ENCODE data around the gene FMNL2.

The FMNL2 gene

DNA sequence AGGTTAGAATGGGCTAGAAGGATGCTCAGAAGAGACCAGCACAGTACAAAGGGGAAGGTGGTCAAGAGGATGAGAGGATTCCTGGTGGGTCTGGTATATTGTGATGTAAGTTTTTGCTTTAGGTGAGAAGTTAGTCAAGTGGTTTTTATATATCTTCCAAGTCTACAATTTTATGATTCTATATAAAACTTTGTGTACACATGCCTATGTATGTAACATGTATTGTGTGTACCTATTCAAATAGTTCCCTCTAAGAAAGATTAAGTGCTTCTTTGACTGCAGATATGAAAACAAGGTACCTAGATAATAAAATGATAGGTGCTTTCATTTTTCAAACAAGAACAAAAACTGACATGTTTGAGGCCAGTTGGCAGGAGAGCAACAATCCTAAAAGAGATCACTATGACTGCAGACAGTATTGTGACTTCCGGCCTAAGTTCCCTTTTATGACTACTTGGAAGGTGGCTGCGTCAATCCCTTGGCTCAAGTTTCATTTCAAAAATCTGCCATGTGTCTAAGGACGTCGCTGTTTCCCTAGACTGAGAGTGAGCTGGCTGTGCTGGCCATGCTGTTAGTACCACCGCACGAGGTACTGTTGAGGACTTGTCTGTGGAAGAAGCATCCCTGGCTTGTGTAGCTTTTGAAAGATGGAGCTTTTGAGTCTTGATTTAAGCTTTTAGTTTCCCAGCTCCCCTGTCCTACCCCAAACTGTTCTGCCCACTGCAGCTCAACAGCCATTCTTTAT lies 259.2 kb downstream of the FMNL2 start:
- no peak for ATAC-seq
- TF ChIP-seq TCF4 (CRISPR knock-in tag; IDR thresholded peaks at IDR 0.05; ENCODE audit: borderline replicate concordance) (no peak), ZFP30 (CRISPR knock-in tag; IDR thresholded peaks at IDR 0.05) (no peak), ISL1 (CRISPR knock-in tag; IDR thresholded peaks at IDR 0.05) (no peak), ZNF70 (CRISPR knock-in tag; IDR thresholded peaks at IDR 0.05) (no peak), SNAI2 (CRISPR knock-in tag; IDR thresholded peaks at IDR 0.05) (no peak), BACH2 (CRISPR knock-in tag; IDR thresholded peaks at IDR 0.05; ENCODE audit: borderline replicate concordance) (no peak), OSR1 (CRISPR knock-in tag; IDR thresholded peaks at IDR 0.05) (no peak), TOX (CRISPR knock-in tag; IDR thresholded peaks at IDR 0.05; ENCODE audit: borderline replicate concordance) (no peak), ZNF8 (CRISPR knock-in tag; IDR thresholded peaks at IDR 0.05) (no peak), ARNTL (CRISPR knock-in tag; IDR thresholded peaks at IDR 0.05; ENCODE audit: borderline replicate concordance, low read depth) (no peak), ZFP3 (CRISPR knock-in tag; IDR thresholded peaks at IDR 0.05) (no peak)
- TF ChIP-seq, protein P1, sequence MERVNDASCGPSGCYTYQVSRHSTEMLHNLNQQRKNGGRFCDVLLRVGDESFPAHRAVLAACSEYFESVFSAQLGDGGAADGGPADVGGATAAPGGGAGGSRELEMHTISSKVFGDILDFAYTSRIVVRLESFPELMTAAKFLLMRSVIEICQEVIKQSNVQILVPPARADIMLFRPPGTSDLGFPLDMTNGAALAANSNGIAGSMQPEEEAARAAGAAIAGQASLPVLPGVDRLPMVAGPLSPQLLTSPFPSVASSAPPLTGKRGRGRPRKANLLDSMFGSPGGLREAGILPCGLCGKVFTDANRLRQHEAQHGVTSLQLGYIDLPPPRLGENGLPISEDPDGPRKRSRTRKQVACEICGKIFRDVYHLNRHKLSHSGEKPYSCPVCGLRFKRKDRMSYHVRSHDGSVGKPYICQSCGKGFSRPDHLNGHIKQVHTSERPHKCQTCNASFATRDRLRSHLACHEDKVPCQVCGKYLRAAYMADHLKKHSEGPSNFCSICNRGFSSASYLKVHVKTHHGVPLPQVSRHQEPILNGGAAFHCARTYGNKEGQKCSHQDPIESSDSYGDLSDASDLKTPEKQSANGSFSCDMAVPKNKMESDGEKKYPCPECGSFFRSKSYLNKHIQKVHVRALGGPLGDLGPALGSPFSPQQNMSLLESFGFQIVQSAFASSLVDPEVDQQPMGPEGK (CRISPR knock-in tag; IDR thresholded peaks at IDR 0.05; ENCODE audit: borderline replicate concordance) = no peak
- TF ChIP-seq, protein P2, sequence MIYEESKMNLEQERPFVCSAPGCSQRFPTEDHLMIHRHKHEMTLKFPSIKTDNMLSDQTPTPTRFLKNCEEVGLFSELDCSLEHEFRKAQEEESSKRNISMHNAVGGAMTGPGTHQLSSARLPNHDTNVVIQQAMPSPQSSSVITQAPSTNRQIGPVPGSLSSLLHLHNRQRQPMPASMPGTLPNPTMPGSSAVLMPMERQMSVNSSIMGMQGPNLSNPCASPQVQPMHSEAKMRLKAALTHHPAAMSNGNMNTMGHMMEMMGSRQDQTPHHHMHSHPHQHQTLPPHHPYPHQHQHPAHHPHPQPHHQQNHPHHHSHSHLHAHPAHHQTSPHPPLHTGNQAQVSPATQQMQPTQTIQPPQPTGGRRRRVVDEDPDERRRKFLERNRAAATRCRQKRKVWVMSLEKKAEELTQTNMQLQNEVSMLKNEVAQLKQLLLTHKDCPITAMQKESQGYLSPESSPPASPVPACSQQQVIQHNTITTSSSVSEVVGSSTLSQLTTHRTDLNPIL (CRISPR knock-in tag; IDR thresholded peaks at IDR 0.05; ENCODE audit: low read depth) = no peak
- TF ChIP-seq, protein P3, sequence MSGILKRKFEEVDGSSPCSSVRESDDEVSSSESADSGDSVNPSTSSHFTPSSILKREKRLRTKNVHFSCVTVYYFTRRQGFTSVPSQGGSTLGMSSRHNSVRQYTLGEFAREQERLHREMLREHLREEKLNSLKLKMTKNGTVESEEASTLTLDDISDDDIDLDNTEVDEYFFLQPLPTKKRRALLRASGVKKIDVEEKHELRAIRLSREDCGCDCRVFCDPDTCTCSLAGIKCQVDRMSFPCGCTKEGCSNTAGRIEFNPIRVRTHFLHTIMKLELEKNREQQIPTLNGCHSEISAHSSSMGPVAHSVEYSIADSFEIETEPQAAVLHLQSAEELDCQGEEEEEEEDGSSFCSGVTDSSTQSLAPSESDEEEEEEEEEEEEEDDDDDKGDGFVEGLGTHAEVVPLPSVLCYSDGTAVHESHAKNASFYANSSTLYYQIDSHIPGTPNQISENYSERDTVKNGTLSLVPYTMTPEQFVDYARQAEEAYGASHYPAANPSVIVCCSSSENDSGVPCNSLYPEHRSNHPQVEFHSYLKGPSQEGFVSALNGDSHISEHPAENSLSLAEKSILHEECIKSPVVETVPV (CRISPR knock-in tag; IDR thresholded peaks at IDR 0.05) = no peak

DNA sequence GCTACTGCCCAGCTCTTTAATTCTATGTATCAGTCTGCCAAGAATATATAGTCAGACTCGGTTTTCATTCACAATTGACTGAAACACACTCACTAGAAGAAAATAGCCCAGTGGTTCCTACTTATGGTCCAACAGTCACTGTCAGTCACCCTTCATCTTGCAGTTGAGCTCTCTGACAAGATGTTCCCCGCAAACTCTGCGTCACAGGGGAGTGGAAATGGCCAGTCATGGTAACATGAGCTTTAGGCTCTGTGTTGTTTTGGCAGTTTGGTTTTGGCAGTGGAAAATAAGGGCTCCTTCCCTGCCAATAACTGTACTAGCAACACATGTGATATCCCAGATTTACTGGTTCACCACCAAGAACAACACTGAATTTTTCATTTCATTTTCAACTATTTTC lies 259.8 kb downstream of the FMNL2 start:
- no peak; the same call in 2 of the 3 replicates for ATAC-seq
- TF ChIP-seq, protein P1 (CRISPR knock-in tag; IDR thresholded peaks at IDR 0.05; ENCODE audit: borderline replicate concordance) = no peak
- TF ChIP-seq SNAI2 (CRISPR knock-in tag; IDR thresholded peaks at IDR 0.05) (no peak), ZFP30 (CRISPR knock-in tag; IDR thresholded peaks at IDR 0.05) (no peak), ISL1 (CRISPR knock-in tag; IDR thresholded peaks at IDR 0.05) (no peak), PPARA (CRISPR knock-in tag; IDR thresholded peaks at IDR 0.05; ENCODE audit: borderline replicate concordance) (no peak), TCF4 (CRISPR knock-in tag; IDR thresholded peaks at IDR 0.05; ENCODE audit: borderline replicate concordance) (no peak), OSR1 (CRISPR knock-in tag; IDR thresholded peaks at IDR 0.05) (no peak), ARNTL (CRISPR knock-in tag; IDR thresholded peaks at IDR 0.05; ENCODE audit: borderline replicate concordance, low read depth) (no peak), BACH2 (CRISPR knock-in tag; IDR thresholded peaks at IDR 0.05; ENCODE audit: borderline replicate concordance) (no peak), RARB (CRISPR knock-in tag; IDR thresholded peaks at IDR 0.05) (no peak), GLIS3 (CRISPR knock-in tag; IDR thresholded peaks at IDR 0.05) (no peak), ZNF565 (CRISPR knock-in tag; conservative IDR thresholded peaks at IDR 0.05; ENCODE audit: low read depth) (no peak), CSDC2 (CRISPR knock-in tag; IDR thresholded peaks at IDR 0.05) (no peak), ZNF70 (CRISPR knock-in tag; IDR thresholded peaks at IDR 0.05) (no peak), TOX (CRISPR knock-in tag; IDR thresholded peaks at IDR 0.05; ENCODE audit: borderline replicate concordance) (no peak), ZFP3 (CRISPR knock-in tag; IDR thresholded peaks at IDR 0.05) (no peak), ZNF8 (CRISPR knock-in tag; IDR thresholded peaks at IDR 0.05) (no peak)
- TF ChIP-seq, protein P4, sequence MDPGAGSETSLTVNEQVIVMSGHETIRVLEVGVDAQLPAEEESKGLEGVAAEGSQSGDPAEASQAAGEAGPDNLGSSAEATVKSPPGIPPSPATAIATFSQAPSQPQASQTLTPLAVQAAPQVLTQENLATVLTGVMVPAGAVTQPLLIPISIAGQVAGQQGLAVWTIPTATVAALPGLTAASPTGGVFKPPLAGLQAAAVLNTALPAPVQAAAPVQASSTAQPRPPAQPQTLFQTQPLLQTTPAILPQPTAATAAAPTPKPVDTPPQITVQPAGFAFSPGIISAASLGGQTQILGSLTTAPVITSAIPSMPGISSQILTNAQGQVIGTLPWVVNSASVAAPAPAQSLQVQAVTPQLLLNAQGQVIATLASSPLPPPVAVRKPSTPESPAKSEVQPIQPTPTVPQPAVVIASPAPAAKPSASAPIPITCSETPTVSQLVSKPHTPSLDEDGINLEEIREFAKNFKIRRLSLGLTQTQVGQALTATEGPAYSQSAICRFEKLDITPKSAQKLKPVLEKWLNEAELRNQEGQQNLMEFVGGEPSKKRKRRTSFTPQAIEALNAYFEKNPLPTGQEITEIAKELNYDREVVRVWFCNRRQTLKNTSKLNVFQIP (CRISPR knock-in tag; IDR thresholded peaks at IDR 0.05; ENCODE audit: borderline replicate concordance, low read depth) = no peak
- TF ChIP-seq, protein P5, sequence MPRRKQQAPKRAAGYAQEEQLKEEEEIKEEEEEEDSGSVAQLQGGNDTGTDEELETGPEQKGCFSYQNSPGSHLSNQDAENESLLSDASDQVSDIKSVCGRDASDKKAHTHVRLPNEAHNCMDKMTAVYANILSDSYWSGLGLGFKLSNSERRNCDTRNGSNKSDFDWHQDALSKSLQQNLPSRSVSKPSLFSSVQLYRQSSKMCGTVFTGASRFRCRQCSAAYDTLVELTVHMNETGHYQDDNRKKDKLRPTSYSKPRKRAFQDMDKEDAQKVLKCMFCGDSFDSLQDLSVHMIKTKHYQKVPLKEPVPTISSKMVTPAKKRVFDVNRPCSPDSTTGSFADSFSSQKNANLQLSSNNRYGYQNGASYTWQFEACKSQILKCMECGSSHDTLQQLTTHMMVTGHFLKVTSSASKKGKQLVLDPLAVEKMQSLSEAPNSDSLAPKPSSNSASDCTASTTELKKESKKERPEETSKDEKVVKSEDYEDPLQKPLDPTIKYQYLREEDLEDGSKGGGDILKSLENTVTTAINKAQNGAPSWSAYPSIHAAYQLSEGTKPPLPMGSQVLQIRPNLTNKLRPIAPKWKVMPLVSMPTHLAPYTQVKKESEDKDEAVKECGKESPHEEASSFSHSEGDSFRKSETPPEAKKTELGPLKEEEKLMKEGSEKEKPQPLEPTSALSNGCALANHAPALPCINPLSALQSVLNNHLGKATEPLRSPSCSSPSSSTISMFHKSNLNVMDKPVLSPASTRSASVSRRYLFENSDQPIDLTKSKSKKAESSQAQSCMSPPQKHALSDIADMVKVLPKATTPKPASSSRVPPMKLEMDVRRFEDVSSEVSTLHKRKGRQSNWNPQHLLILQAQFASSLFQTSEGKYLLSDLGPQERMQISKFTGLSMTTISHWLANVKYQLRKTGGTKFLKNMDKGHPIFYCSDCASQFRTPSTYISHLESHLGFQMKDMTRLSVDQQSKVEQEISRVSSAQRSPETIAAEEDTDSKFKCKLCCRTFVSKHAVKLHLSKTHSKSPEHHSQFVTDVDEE (CRISPR knock-in tag; IDR thresholded peaks at IDR 0.05) = no peak
- TF ChIP-seq, protein P3 (CRISPR knock-in tag; IDR thresholded peaks at IDR 0.05) = no peak
